ENCODE data around the gene MAST4. TPM values are rescaled to one million over a fixed set of nuclear protein-coding genes. Genes with fewer than 3 reads are reported as not detected.

The MAST4 gene
- polyA plus RNA-seq, 2 donors = 18.3 to 22.2 TPM

DNA sequence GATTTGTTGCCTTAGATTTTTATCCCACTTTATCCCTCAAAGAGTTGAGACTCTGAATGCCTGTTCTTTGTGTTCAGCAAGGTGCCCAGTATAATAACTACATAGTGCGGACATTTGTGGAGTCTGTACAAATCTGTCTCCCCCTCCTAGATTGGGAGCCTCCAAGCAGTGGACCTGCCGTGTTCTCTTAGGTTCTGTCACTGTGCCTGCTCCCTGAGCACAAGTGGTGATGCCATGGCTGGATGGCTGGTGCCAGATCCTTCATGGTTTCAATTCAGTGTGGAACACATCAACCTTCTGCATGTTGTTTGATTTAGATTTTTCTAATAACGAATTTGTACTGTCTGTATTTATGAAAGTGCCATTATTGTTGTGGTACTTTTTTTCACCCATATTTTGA is 307.5 kb downstream of the MAST4 start:
- no peak overlapping the region for H3K27ac ChIP-seq (ENCODE audit: low read depth in 2 of 2, low read length in 1 of 2)
- WGBS, 2 donors = 79 to 92% methylated on average over 3 of the region's 3 CpGs
- H3K4me1 ChIP-seq (ENCODE audit: control insufficient read depth in 2 of 2, insufficient read depth in 2 of 2, low read length in 1 of 2) = peaks cover 0 to under 1% of the 10 kb centered on the region in 2 donors
- no peaks in the 10 kb centered on the region for H3K36me3 ChIP-seq (ENCODE audit: control insufficient read depth in 2 of 2, insufficient read depth in 2 of 2, low read length in 1 of 2)
- no peaks in the 10 kb centered on the region for H3K27me3 ChIP-seq (ENCODE audit: control insufficient read depth in 1 of 2, insufficient read depth in 2 of 2, low read length in 2 of 2)
- H3K4me3 ChIP-seq (ENCODE audit: low read depth in 1 of 2, low read length in 2 of 2) = no peak overlapping the region
- H3K9me3 ChIP-seq (ENCODE audit: control insufficient read depth in 2 of 2, insufficient read depth in 1 of 2, low read depth in 1 of 2, low read length in 1 of 2) = no peaks in the 10 kb centered on the region

DNA sequence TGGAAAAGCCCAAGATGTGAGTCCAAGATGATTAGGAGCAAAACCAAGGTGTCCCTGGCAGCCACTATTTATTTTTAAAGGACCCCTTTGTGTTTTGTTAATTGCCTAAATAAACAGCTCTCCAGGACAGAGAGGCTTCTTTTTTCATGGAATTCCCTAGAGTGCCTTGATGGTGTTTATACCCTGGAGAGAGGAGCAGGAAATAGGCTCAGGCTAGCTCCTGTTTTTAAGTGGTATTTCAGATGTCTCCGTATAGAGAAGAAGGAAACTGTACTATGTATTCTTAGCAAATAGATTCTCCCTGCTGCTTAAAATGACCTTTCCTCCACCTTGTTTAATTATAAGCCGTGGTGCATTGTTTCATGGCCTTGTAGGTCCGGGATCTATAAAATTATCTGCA is 308.0 kb downstream of the MAST4 start:
- Histone ChIP-seq H3K4me3 (ENCODE audit: low read depth in 1 of 2, low read length in 2 of 2) (no peak overlapping the region), H3K27ac (ENCODE audit: low read depth in 2 of 2, low read length in 1 of 2) (no peak overlapping the region)

DNA sequence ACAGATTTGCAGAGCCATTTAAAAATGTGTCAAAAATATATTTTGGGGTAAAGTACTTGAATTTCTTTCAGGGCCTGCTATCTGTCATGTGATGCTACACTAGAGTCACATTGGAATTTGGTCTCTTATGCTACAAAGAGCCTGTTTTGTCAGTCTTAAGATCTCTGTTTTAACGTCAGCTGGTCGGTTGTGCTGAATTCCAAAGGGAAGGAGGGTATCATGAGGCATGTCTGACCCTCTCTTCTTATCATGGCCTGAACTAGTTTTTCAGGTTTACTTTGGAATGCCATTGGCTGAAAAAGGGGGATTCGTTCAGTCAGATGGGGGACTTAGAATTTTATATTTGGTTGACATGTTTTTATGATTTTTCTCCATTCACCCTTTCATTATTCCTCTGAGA is 309.8 kb downstream of the MAST4 start:
- no peaks in the 10 kb centered on the region for H3K36me3 ChIP-seq (ENCODE audit: control insufficient read depth in 2 of 2, insufficient read depth in 2 of 2, low read length in 1 of 2)
- H3K27ac ChIP-seq (ENCODE audit: low read depth in 2 of 2, low read length in 1 of 2) = no peak overlapping the region
- H3K4me3 ChIP-seq (ENCODE audit: low read depth in 1 of 2, low read length in 2 of 2) = no peak overlapping the region
- 79 to 91% methylated on average over 3 of the region's 3 CpGs for WGBS, 2 donors
- no peaks in the 10 kb centered on the region for H3K9me3 ChIP-seq (ENCODE audit: control insufficient read depth in 2 of 2, insufficient read depth in 1 of 2, low read depth in 1 of 2, low read length in 1 of 2)
- H3K27me3 ChIP-seq (ENCODE audit: control insufficient read depth in 1 of 2, insufficient read depth in 2 of 2, low read length in 2 of 2) = no peaks in the 10 kb centered on the region
- no peaks in the 10 kb centered on the region for H3K4me1 ChIP-seq (ENCODE audit: control insufficient read depth in 2 of 2, insufficient read depth in 2 of 2, low read length in 1 of 2)

More for the DNA sequence above, 308.0 kb downstream of the MAST4 start:
- 47 to 51% methylated on average over 3 of the region's 3 CpGs for WGBS, 2 donors
- no peaks in the 10 kb centered on the region for H3K4me1 ChIP-seq (ENCODE audit: control insufficient read depth in 2 of 2, insufficient read depth in 2 of 2, low read length in 1 of 2)
- H3K27me3 ChIP-seq (ENCODE audit: control insufficient read depth in 1 of 2, insufficient read depth in 2 of 2, low read length in 2 of 2) = no peaks in the 10 kb centered on the region
- no peaks in the 10 kb centered on the region for H3K9me3 ChIP-seq (ENCODE audit: control insufficient read depth in 2 of 2, insufficient read depth in 1 of 2, low read depth in 1 of 2, low read length in 1 of 2)
- no peaks in the 10 kb centered on the region for H3K36me3 ChIP-seq (ENCODE audit: control insufficient read depth in 2 of 2, insufficient read depth in 2 of 2, low read length in 1 of 2)

DNA sequence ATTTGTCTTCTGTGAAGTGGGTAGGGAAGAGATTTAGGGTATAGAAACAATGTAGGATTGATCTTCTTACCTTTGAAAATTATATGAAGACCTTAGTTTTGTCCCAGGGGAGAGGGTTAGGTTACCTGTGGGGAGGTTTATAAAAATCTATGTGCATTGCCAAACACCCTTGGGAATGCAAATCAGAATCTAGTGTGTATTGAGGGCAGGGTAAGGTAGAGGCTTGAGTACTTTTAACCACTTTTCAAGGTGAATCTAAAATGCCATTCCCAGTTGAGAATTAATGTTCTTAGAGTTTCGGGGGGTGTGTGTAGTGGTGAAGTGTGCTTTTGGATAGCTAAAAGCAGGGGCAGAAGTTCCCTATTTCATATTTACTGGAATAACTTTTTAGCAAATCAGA is 312.0 kb downstream of the MAST4 start:
- WGBS, 2 donors = 86 to 89% methylated on average over 1 of the region's 1 CpG
- no peak overlapping the region for H3K4me3 ChIP-seq (ENCODE audit: low read depth in 1 of 2, low read length in 2 of 2)
- no peaks in the 10 kb centered on the region for H3K36me3 ChIP-seq (ENCODE audit: control insufficient read depth in 2 of 2, insufficient read depth in 2 of 2, low read length in 1 of 2)
- no peaks in the 10 kb centered on the region for H3K4me1 ChIP-seq (ENCODE audit: control insufficient read depth in 2 of 2, insufficient read depth in 2 of 2, low read length in 1 of 2)
- no peaks in the 10 kb centered on the region for H3K27me3 ChIP-seq (ENCODE audit: control insufficient read depth in 1 of 2, insufficient read depth in 2 of 2, low read length in 2 of 2)
- H3K9me3 ChIP-seq (ENCODE audit: control insufficient read depth in 2 of 2, insufficient read depth in 1 of 2, low read depth in 1 of 2, low read length in 1 of 2) = no peaks in the 10 kb centered on the region
- H3K27ac ChIP-seq (ENCODE audit: low read depth in 2 of 2, low read length in 1 of 2) = no peak overlapping the region

DNA sequence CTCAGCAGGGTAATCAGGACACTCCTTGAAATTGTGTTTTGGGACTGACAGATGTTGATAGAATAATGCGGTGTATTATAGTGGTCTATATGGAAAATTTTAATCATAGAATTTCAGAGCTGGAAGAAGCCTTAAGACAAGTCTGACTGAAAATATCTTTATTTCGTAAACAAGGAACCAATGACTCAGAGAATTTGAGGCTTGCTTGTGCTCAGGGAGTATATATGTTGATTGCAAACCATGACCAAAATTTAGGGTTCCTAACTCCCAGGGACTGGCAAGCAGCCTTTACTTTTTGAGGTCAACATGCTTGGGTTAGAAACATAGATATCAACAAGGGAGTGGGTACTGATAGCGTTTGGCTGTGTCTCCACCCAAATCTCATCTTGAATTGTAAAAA is 313.2 kb downstream of the MAST4 start:
- no peak overlapping the region for H3K27ac ChIP-seq (ENCODE audit: low read depth in 2 of 2, low read length in 1 of 2)
- H3K9me3 ChIP-seq (ENCODE audit: control insufficient read depth in 2 of 2, insufficient read depth in 1 of 2, low read depth in 1 of 2, low read length in 1 of 2) = no peaks in the 10 kb centered on the region
- no peaks in the 10 kb centered on the region for H3K36me3 ChIP-seq (ENCODE audit: control insufficient read depth in 2 of 2, insufficient read depth in 2 of 2, low read length in 1 of 2)
- no peak overlapping the region for H3K4me3 ChIP-seq (ENCODE audit: low read depth in 1 of 2, low read length in 2 of 2)
- WGBS, 2 donors = 89 to 91% methylated on average over 3 of the region's 3 CpGs
- H3K4me1 ChIP-seq (ENCODE audit: control insufficient read depth in 2 of 2, insufficient read depth in 2 of 2, low read length in 1 of 2) = no peaks in the 10 kb centered on the region
- H3K27me3 ChIP-seq (ENCODE audit: control insufficient read depth in 1 of 2, insufficient read depth in 2 of 2, low read length in 2 of 2) = no peaks in the 10 kb centered on the region

DNA sequence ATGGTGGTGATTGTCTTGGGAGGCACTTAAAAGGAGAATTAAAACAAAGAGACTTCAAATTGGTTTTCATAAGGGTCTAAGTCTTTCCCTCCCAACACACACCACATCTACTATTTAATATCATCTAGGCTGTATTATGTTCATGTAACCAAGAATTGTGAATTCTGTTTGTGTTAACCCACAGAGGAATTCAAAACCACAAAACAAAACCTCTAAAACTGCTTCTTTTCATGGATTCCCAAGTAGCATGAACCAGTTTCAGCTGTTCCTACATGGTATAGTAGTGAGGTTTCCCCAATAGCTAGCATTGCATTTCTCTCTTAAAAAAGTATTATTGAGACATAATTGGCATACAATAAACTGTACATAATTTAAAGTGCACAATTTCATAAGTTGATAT is 316.6 kb downstream of the MAST4 start:
- H3K27me3 ChIP-seq (ENCODE audit: control insufficient read depth in 1 of 2, insufficient read depth in 2 of 2, low read length in 2 of 2) = no peaks in the 10 kb centered on the region
- no peak overlapping the region for H3K27ac ChIP-seq (ENCODE audit: low read depth in 2 of 2, low read length in 1 of 2)
- H3K36me3 ChIP-seq (ENCODE audit: control insufficient read depth in 2 of 2, insufficient read depth in 2 of 2, low read length in 1 of 2) = no peaks in the 10 kb centered on the region
- H3K4me3 ChIP-seq (ENCODE audit: low read depth in 1 of 2, low read length in 2 of 2) = no peak overlapping the region
- H3K9me3 ChIP-seq (ENCODE audit: control insufficient read depth in 2 of 2, insufficient read depth in 1 of 2, low read depth in 1 of 2, low read length in 1 of 2) = no peaks in the 10 kb centered on the region
- H3K4me1 ChIP-seq (ENCODE audit: control insufficient read depth in 2 of 2, insufficient read depth in 2 of 2, low read length in 1 of 2) = no peaks in the 10 kb centered on the region

DNA sequence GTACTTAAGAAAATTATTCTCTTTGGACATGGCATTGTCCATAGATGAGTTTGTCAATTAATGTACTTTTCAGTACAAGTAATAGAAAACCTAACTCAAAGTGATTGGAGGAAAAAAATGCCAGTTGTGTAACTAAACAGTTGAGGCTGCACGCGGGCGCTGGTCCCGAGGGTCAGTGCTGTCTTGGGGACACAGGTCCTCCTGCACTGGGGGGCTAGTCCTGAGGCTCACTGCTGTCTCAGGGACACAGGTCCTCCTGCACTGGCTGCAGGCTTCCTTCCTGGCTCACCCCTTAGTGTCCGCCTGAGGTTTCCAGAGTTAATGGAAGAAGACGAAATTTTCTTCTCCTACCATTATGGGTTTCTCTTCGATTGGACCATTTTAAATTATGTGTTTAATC is 319.3 kb downstream of the MAST4 start:
- 90 to 91% methylated on average over 7 of the region's 7 CpGs for WGBS, 2 donors
- no peaks in the 10 kb centered on the region for H3K9me3 ChIP-seq (ENCODE audit: control insufficient read depth in 2 of 2, insufficient read depth in 1 of 2, low read depth in 1 of 2, low read length in 1 of 2)
- H3K27ac ChIP-seq (ENCODE audit: low read depth in 2 of 2, low read length in 1 of 2) = no peak overlapping the region
- H3K36me3 ChIP-seq (ENCODE audit: control insufficient read depth in 2 of 2, insufficient read depth in 2 of 2, low read length in 1 of 2) = no peaks in the 10 kb centered on the region
- H3K27me3 ChIP-seq (ENCODE audit: control insufficient read depth in 1 of 2, insufficient read depth in 2 of 2, low read length in 2 of 2) = no peaks in the 10 kb centered on the region
- H3K4me3 ChIP-seq (ENCODE audit: low read depth in 1 of 2, low read length in 2 of 2) = no peak overlapping the region
- no peaks in the 10 kb centered on the region for H3K4me1 ChIP-seq (ENCODE audit: control insufficient read depth in 2 of 2, insufficient read depth in 2 of 2, low read length in 1 of 2)

DNA sequence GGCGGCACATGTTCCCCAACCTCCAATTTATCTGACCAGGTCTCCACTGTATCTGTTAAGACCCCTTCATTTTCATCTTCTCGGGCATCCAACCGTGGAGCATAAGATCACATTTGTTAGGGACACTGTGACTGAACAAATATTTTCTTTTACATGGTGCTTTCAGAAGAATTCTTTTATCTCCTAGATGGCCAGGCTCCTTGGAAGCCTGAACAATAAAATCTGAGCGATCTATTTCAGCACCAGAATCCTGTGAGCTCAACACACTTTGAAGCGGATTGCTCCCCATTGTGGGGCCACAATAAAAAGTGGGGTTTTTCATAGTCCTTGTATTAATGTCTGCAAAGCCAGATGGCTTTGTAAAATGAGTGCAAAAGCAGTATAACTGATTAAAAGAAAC is 326.7 kb downstream of the MAST4 start:
- no peak overlapping the region for H3K4me3 ChIP-seq (ENCODE audit: low read depth in 1 of 2, low read length in 2 of 2)
- 80 to 86% methylated on average over 5 of the region's 5 CpGs for WGBS, 2 donors
- no peaks in the 10 kb centered on the region for H3K9me3 ChIP-seq (ENCODE audit: control insufficient read depth in 2 of 2, insufficient read depth in 1 of 2, low read depth in 1 of 2, low read length in 1 of 2)
- no peaks in the 10 kb centered on the region for H3K36me3 ChIP-seq (ENCODE audit: control insufficient read depth in 2 of 2, insufficient read depth in 2 of 2, low read length in 1 of 2)
- no peaks in the 10 kb centered on the region for H3K27me3 ChIP-seq (ENCODE audit: control insufficient read depth in 1 of 2, insufficient read depth in 2 of 2, low read length in 2 of 2)
- H3K4me1 ChIP-seq (ENCODE audit: control insufficient read depth in 2 of 2, insufficient read depth in 2 of 2, low read length in 1 of 2) = no peaks in the 10 kb centered on the region
- no peak overlapping the region for H3K27ac ChIP-seq (ENCODE audit: low read depth in 2 of 2, low read length in 1 of 2)

DNA sequence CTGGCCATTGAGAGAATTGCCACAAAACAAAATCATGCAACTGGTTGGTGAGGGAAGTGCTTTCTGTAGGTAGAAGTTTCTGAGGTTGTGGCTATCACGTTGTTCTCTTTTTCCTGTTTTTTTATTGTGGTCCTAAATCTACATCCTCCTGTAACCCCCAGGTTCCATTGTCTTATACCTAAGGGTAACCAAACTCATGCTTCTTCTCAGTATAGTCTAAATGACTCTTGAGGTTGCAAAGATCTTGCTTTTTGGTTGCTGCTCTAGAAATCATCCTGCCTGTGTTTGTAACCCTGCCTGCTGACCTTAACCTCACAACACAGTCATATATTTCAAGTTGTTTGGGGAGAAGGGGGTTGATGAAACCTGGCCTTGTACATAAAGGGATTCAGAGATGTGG is 327.3 kb downstream of the MAST4 start:
- Histone ChIP-seq H3K9me3 (ENCODE audit: control insufficient read depth in 2 of 2, insufficient read depth in 1 of 2, low read depth in 1 of 2, low read length in 1 of 2) (no peaks in the 10 kb centered on the region), H3K4me1 (ENCODE audit: control insufficient read depth in 2 of 2, insufficient read depth in 2 of 2, low read length in 1 of 2) (no peaks in the 10 kb centered on the region), H3K4me3 (ENCODE audit: low read depth in 1 of 2, low read length in 2 of 2) (no peak overlapping the region), H3K36me3 (ENCODE audit: control insufficient read depth in 2 of 2, insufficient read depth in 2 of 2, low read length in 1 of 2) (no peaks in the 10 kb centered on the region), H3K27me3 (ENCODE audit: control insufficient read depth in 1 of 2, insufficient read depth in 2 of 2, low read length in 2 of 2) (no peaks in the 10 kb centered on the region), H3K27ac (ENCODE audit: low read depth in 2 of 2, low read length in 1 of 2) (no peak overlapping the region)
- 53 to 68% methylated on average over 1 of the region's 1 CpG for WGBS, 2 donors

DNA sequence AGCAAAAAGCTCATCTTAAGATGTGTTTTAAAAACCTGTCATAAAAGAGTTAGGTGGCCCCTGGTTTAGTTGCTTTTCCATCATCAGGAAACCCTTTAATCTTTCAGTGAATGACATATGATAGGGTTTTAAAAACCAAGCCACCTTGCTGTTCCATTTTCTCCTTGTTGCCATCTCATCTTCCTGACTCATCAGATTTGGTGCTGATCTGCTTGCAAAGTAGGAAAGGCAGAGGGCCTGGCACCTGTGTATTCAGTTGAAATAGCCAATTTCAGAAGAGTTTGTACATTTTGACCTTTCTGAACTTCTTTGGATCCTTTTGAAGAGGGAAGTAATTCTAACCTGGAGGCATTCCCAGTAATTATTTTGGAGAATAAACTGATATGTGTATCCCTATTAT is 327.7 kb downstream of the MAST4 start:
- Histone ChIP-seq H3K9me3 (ENCODE audit: control insufficient read depth in 2 of 2, insufficient read depth in 1 of 2, low read depth in 1 of 2, low read length in 1 of 2) (no peaks in the 10 kb centered on the region), H3K36me3 (ENCODE audit: control insufficient read depth in 2 of 2, insufficient read depth in 2 of 2, low read length in 1 of 2) (no peaks in the 10 kb centered on the region), H3K4me1 (ENCODE audit: control insufficient read depth in 2 of 2, insufficient read depth in 2 of 2, low read length in 1 of 2) (no peaks in the 10 kb centered on the region), H3K27ac (ENCODE audit: low read depth in 2 of 2, low read length in 1 of 2) (no peak overlapping the region), H3K27me3 (ENCODE audit: control insufficient read depth in 1 of 2, insufficient read depth in 2 of 2, low read length in 2 of 2) (no peaks in the 10 kb centered on the region), H3K4me3 (ENCODE audit: low read depth in 1 of 2, low read length in 2 of 2) (no peak overlapping the region)

Data from esophagus (tissue), 2 donors.